Gastrocnemius medialis (tissue), 4 donors: ENCODE data around the gene ZNF43.

Source experiments
- CTCF ChIP-seq, 5 experiments: fragments of 450-650 bp in 3 of 5; fragments of 200-600 bp in 2 of 5; sonication (generic) in 2 of 5; IDR thresholded peaks in 4 of 5; conservative IDR thresholded peaks in 1 of 5; 1 replicate in 4 of 5; 2 replicates in 1 of 5; pipeline ENCODE4 v1.5.1; 2016 to 2019; ENCODE audit warnings: antibody characterized with exemption in 5 of 5, mild to moderate bottlenecking in 3 of 5, moderate library complexity in 3 of 5
- POLR2A ChIP-seq, 2 donors: fragments of 450-650 bp; IDR thresholded peaks; one replicate each; pipeline ENCODE4 v1.6.1; 2017; ENCODE audit warnings: antibody characterized with exemption in 2 of 2, mild to moderate bottlenecking in 2 of 2, moderate library complexity in 2 of 2

- no peak for TF ChIP-seq POLR2A (IDR thresholded peaks at IDR 0.05)
- no peak for TF ChIP-seq CTCF (IDR thresholded peaks at IDR 0.05 in 4 of 5, conservative IDR thresholded peaks at IDR 0.05 in 1 of 5)
Measured at GRCh38 chr19:21839976-21840375, 4.0 kb upstream of the ZNF43 start.
